GM23338 (cell line): ENCODE results near the gene OXLD1. TPM values are rescaled to one million over a fixed set of nuclear protein-coding genes. Genes with fewer than 3 reads are reported as not detected.

Experiments used
- ATAC-seq: fragments of 200-7000 bp; cut with Tn5 transposase; 3 replicates; pipeline ENCODE4 v1.9.1; 2020
- DNase-seq: peaks from one replicate; pipeline ENCODE4 v3.0.0-alpha.2; 2015; ENCODE audit warnings: low spot score
- H2AFZ ChIP-seq: fragments of 200-600 bp; sonication (generic); 2 replicates; pipeline ENCODE4 v1.8.0; 2016; ENCODE audit warnings: antibody characterized with exemption, mild to moderate bottlenecking, moderate library complexity
- H3F3A ChIP-seq: fragments of 200-600 bp; sonication (generic); replicated peaks from 2 replicates; pipeline ENCODE4 v1.8.0; 2017; ENCODE audit warnings: antibody characterized with exemption, mixed run types, low read depth
- H3K27ac ChIP-seq: fragments of 200-600 bp; sonication (generic); 2 replicates; pipeline ENCODE4 v1.6.1; 2016; ENCODE audit warnings: low read depth
- H3K27me3 ChIP-seq: fragments of 200-600 bp; sonication (generic); 2 replicates; pipeline ENCODE4 v1.8.0; 2016; ENCODE audit warnings: mild to moderate bottlenecking, mixed run types, moderate library complexity; ENCODE audit not compliant: insufficient read depth
- H3K36me3 ChIP-seq: fragments of 200-600 bp; sonication (generic); 2 replicates; pipeline ENCODE4 v1.8.0; 2016; ENCODE audit warnings: mild to moderate bottlenecking; ENCODE audit not compliant: insufficient read depth
- H3K4me1 ChIP-seq: fragments of 200-600 bp; sonication (generic); 2 replicates; pipeline ENCODE4 v1.8.0; 2016; ENCODE audit warnings: mild to moderate bottlenecking, moderate library complexity; ENCODE audit not compliant: insufficient read depth
- H3K4me2 ChIP-seq: fragments of 200-600 bp; sonication (generic); 2 replicates; pipeline ENCODE4 v1.7.1; 2017; ENCODE audit warnings: mixed run types
- H3K4me3 ChIP-seq: fragments of 200-600 bp; sonication (generic); 2 replicates; pipeline ENCODE4 v1.6.1; 2016; ENCODE audit warnings: mixed run types
- H3K79me2 ChIP-seq: fragments of 200-600 bp; sonication (generic); replicated peaks from 2 replicates; pipeline ENCODE4 v1.8.0; 2017; ENCODE audit warnings: mild to moderate bottlenecking; ENCODE audit not compliant: insufficient read depth
- H3K9me2 ChIP-seq: fragments of 200-600 bp; sonication (generic); 2 replicates; pipeline ENCODE4 v1.8.0; 2017; ENCODE audit not compliant: insufficient read depth
- H4K20me1 ChIP-seq: fragments of 200-600 bp; sonication (generic); replicated peaks from 2 replicates; pipeline ENCODE4 v1.8.0; 2017; ENCODE audit warnings: mild to moderate bottlenecking; ENCODE audit not compliant: insufficient read depth
- H3K27ac Mint-ChIP-seq: 2 replicates; pipeline ENCODE4 v1.8.0; 2020; ENCODE audit warnings: inconsistent platforms, mild to moderate bottlenecking, moderate library complexity, mixed read lengths
- H3K27me3 Mint-ChIP-seq: 3 replicates; pipeline ENCODE4 v1.8.0; 2022; ENCODE audit warnings: low read depth, mild to moderate bottlenecking, moderate library complexity, mixed read lengths, inconsistent platforms; ENCODE audit not compliant: insufficient read depth, poor library complexity
- H3K36me3 Mint-ChIP-seq: 3 replicates; pipeline ENCODE4 v1.8.0; 2021; ENCODE audit warnings: low read depth, mild to moderate bottlenecking, inconsistent platforms, moderate library complexity, mixed read lengths
- H3K4me1 Mint-ChIP-seq: 3 replicates; pipeline ENCODE4 v1.8.0; 2020; ENCODE audit warnings: mild to moderate bottlenecking, inconsistent platforms, mixed read lengths
- H3K4me3 Mint-ChIP-seq: 3 replicates; pipeline ENCODE4 v1.8.0; 2021; ENCODE audit warnings: moderate library complexity, mild to moderate bottlenecking, inconsistent platforms, mixed read lengths
- H3K9me3 Mint-ChIP-seq: 3 replicates; pipeline ENCODE4 v1.8.0; 2020; ENCODE audit warnings: moderate library complexity, mild to moderate bottlenecking, inconsistent platforms, mixed read lengths
- EZH2 ChIP-seq: fragments of 200-600 bp; sonication (generic); IDR thresholded peaks from one replicate; pipeline ENCODE4 v1.8.0; 2017; ENCODE audit warnings: antibody characterized with exemption, mild to moderate bottlenecking, low read depth; ENCODE audit not compliant: unreplicated experiment
- EZH2phosphoT487 ChIP-seq: fragments of 200-600 bp; sonication (generic); IDR thresholded peaks from one replicate; pipeline ENCODE4 v1.8.1; 2018; ENCODE audit warnings: antibody characterized with exemption; ENCODE audit not compliant: unreplicated experiment
- JUNB ChIP-seq: IDR thresholded peaks from one replicate; pipeline ENCODE4 v1.6.1; 2016; ENCODE audit warnings: antibody characterized with exemption; ENCODE audit not compliant: unreplicated experiment
- POLR2AphosphoS5 ChIP-seq: IDR thresholded peaks from 2 replicates; pipeline ENCODE4 v1.6.1; 2016; ENCODE audit warnings: antibody characterized with exemption, low read depth
- REST ChIP-seq: IDR thresholded peaks from one replicate; pipeline ENCODE4 v1.6.1; 2018; ENCODE audit warnings: antibody characterized with exemption; ENCODE audit not compliant: unreplicated experiment
- ZNF114 ChIP-seq: fragments of 250-450 bp; sonication (Bioruptor Pico); IDR thresholded peaks from 2 replicates; pipeline ENCODE4 v1.5.0; 2020; ENCODE audit warnings: mild to moderate bottlenecking, moderate library complexity
- ZNF462 ChIP-seq: fragments of 250-450 bp; sonication (Bioruptor Pico); IDR thresholded peaks from 2 replicates; pipeline ENCODE4 v1.5.0; 2020; ENCODE audit warnings: mild to moderate bottlenecking, moderate library complexity
- polyA plus RNA-seq: library from polyadenylated mRNA; unstranded; fragments of >200 nt; fragmentation: Nextera tagmentation; extraction: Ambion mirVana; gene quantifications from 2 replicates; pipeline ENCODE4 v1.2.1, GENCODE V29; 2016
- total RNA-seq: library from RNA; depleted of rRNA; stranded (reverse); fragments of >200 nt; shearing (Covaris generic); gene quantifications from 2 replicates; pipeline ENCODE4 v1.2.3, GENCODE V29; 2014

The OXLD1 gene
- total and polyA plus RNA-seq, 2 experiments from 2014 or later: 46.0 to 64.9 TPM

GRCh38 chr17:81706757-81707624 lies 40.6 kb upstream of the OXLD1 start:
- Histone ChIP-seq H3K36me3 (peaks cover 7% of the 10 kb centered on the region), H3K27me3 (no peaks in the 10 kb centered on the region), H3K79me2 (peaks cover 24% of the 10 kb centered on the region), H3K27ac (no peak overlapping the region; the same call in 1 of the 2 replicates), H3K4me2 (no peak overlapping the region), H3K4me1 (peaks cover 22% of the 10 kb centered on the region), H2AFZ (no peak overlapping the region), H3F3A (peaks cover 42% of the 10 kb centered on the region), H3K4me3 (no peak overlapping the region), H3K9me2 (no peaks in the 10 kb centered on the region), H4K20me1 (peaks cover 3% of the 10 kb centered on the region)
- Mint-ChIP-seq H3K4me1 (peaks cover 23% of the 10 kb centered on the region), H3K36me3 (peaks cover 46% of the 10 kb centered on the region), H3K27me3 (peaks cover 29% of the 10 kb centered on the region), H3K27ac (no peak overlapping the region), H3K9me3 (no peaks in the 10 kb centered on the region), H3K4me3 (no peak overlapping the region; the same call in 2 of the 3 replicates)
- TF ChIP-seq ZNF114 (CRISPR knock-in tag) (no peak), POLR2AphosphoS5 (no peak), JUNB (no peak), EZH2 (no peak), REST (no peak)
- ATAC-seq (no peak), DNase-seq (no peak)

- H3K4me3 Mint-ChIP-seq: peak overlapping the region; percentile 46; the same call in 1 of the 3 replicates
- no peaks in the 10 kb centered on the region for H3K9me3 Mint-ChIP-seq
- H3K27me3 ChIP-seq: no peaks in the 10 kb centered on the region
- peaks cover 45% of the 10 kb centered on the region for H3F3A ChIP-seq
- no peak overlapping the region for H3K4me3 ChIP-seq
- H3K4me1 Mint-ChIP-seq: peaks cover 23% of the 10 kb centered on the region
- H3K36me3 Mint-ChIP-seq: peaks cover 50% of the 10 kb centered on the region
- ATAC-seq: no peak
- peaks cover 7% of the 10 kb centered on the region for H3K36me3 ChIP-seq
- H3K4me1 ChIP-seq: peaks cover 21% of the 10 kb centered on the region
- H2AFZ ChIP-seq: no peak overlapping the region
- no peak overlapping the region for H3K4me2 ChIP-seq
- peaks cover 8% of the 10 kb centered on the region for H4K20me1 ChIP-seq
- peaks cover 27% of the 10 kb centered on the region for H3K27me3 Mint-ChIP-seq
- H3K27ac Mint-ChIP-seq: no peak overlapping the region
- H3K79me2 ChIP-seq: peaks cover 31% of the 10 kb centered on the region
- DNase-seq: no peak
- H3K9me2 ChIP-seq: no peaks in the 10 kb centered on the region
- no peak overlapping the region for H3K27ac ChIP-seq
- no peak for TF ChIP-seq ZNF462
- no peak for TF ChIP-seq REST
- TF ChIP-seq EZH2phosphoT487: no peak
These were observed 39.8 kb upstream of the OXLD1 start for GRCh38 chr17:81706232-81706611.
